Liver (tissue), 9 donors: ENCODE results near the gene IQCH. TPM values are rescaled to one million over a fixed set of nuclear protein-coding genes. Genes with fewer than 3 reads are reported as not detected.

Experiments used
- DNase-seq: peaks from one replicate; pipeline ENCODE4 v3.0.0-alpha.2; 2017; ENCODE audit warnings: low spot score
- H3K27ac ChIP-seq, 2 donors: one replicate each; pipeline ENCODE4 v1.7.0; 2013; ENCODE audit warnings: inconsistent platforms in 2 of 2, low read length in 2 of 2, control low read depth in 1 of 2, low read depth in 1 of 2, mild to moderate bottlenecking in 1 of 2
- H3K27me3 ChIP-seq, 4 donors: one replicate each; pipeline versions ENCODE4 v1.6.1 to v1.7.0; 2013; ENCODE audit warnings: low read length in 3 of 4, inconsistent platforms in 1 of 4, mild to moderate bottlenecking in 1 of 4, moderate library complexity in 1 of 4; ENCODE audit not compliant: control insufficient read depth in 4 of 4, insufficient read depth in 4 of 4
- H3K36me3 ChIP-seq, 4 donors: one replicate each; pipeline versions ENCODE4 v1.6.1 to v1.7.0; 2013; ENCODE audit warnings: low read length in 3 of 4, mild to moderate bottlenecking in 3 of 4, low read depth in 1 of 4, moderate library complexity in 1 of 4; ENCODE audit not compliant: control insufficient read depth in 4 of 4, insufficient read depth in 3 of 4
- H3K4me1 ChIP-seq, 4 donors: one replicate each; pipeline versions ENCODE4 v1.6.1 to v1.7.0; 2013; ENCODE audit warnings: low read length in 3 of 4, mild to moderate bottlenecking in 3 of 4, moderate library complexity in 1 of 4; ENCODE audit not compliant: control insufficient read depth in 4 of 4, insufficient read depth in 4 of 4
- H3K4me3 ChIP-seq, 3 donors: one replicate each; pipeline versions ENCODE4 v1.6.1 to v1.7.0; 2013; ENCODE audit warnings: low read length in 3 of 3, control low read depth in 1 of 3, low read depth in 1 of 3, mild to moderate bottlenecking in 1 of 3
- H3K9ac ChIP-seq, 2 donors: one replicate each; pipeline ENCODE4 v1.7.0; 2013; ENCODE audit warnings: low read length in 2 of 2, mild to moderate bottlenecking in 2 of 2, moderate library complexity in 2 of 2, control low read depth in 1 of 2, low read depth in 1 of 2
- H3K9me3 ChIP-seq, 4 donors: one replicate each; pipeline versions ENCODE4 v1.6.1 to v1.7.0; 2013; ENCODE audit warnings: low read length in 3 of 4; ENCODE audit not compliant: control insufficient read depth in 4 of 4
- EGR1 ChIP-seq, 2 donors: IDR thresholded peaks; 2 replicates each; pipeline ENCODE4 v1.6.1; 2016 to 2018; ENCODE audit warnings: antibody characterized with exemption in 2 of 2, low read depth in 2 of 2
- FOXA1 ChIP-seq: IDR thresholded peaks from 2 replicates; pipeline ENCODE4 v1.6.1; 2016; ENCODE audit warnings: antibody characterized with exemption
- GABPA ChIP-seq, 2 donors: IDR thresholded peaks in 1 of 2; conservative IDR thresholded peaks in 1 of 2; 2 replicates each; pipeline ENCODE4 v1.6.1; 2016; ENCODE audit warnings: antibody characterized with exemption in 2 of 2, mild to moderate bottlenecking in 1 of 2, moderate library complexity in 1 of 2
- HNF4A ChIP-seq, 2 donors: conservative IDR thresholded peaks; 2 replicates each; pipeline ENCODE4 v1.6.1; 2016; ENCODE audit warnings: antibody characterized with exemption in 2 of 2, mild to moderate bottlenecking in 2 of 2
- HNF4G ChIP-seq: IDR thresholded peaks from 2 replicates; pipeline ENCODE4 v1.6.1; 2016; ENCODE audit warnings: antibody characterized with exemption
- JUND ChIP-seq, 2 donors: IDR thresholded peaks; 2 replicates each; pipeline ENCODE4 v1.6.1; 2016; ENCODE audit warnings: antibody characterized with exemption in 2 of 2
- NR2F2 ChIP-seq: IDR thresholded peaks from 2 replicates; pipeline ENCODE4 v1.6.1; 2016; ENCODE audit warnings: antibody characterized with exemption
- RAD21 ChIP-seq, 2 donors: IDR thresholded peaks; 2 replicates each; pipeline ENCODE4 v1.6.1; 2016; ENCODE audit warnings: antibody characterized with exemption in 2 of 2, mild to moderate bottlenecking in 2 of 2
- RXRA ChIP-seq, 2 donors: IDR thresholded peaks; 2 replicates each; pipeline ENCODE4 v1.6.1; 2017 to 2018; ENCODE audit warnings: antibody characterized with exemption in 2 of 2, mild to moderate bottlenecking in 1 of 2
- SP1 ChIP-seq: IDR thresholded peaks from 2 replicates; pipeline ENCODE4 v1.6.1; 2018; ENCODE audit warnings: antibody characterized with exemption, mild to moderate bottlenecking
- TAF1 ChIP-seq: conservative IDR thresholded peaks from 2 replicates; pipeline ENCODE4 v1.6.1; 2016; ENCODE audit warnings: antibody characterized with exemption, mild to moderate bottlenecking
- WGBS: extraction: QIAGEN DNeasy Blood & Tissue Kit; methylation state at CpG from one replicate; pipeline ENCODE4 v1.1.7; 2013; 5-methylcytosine and 5-hydroxymethylcytosine counted together
- polyA plus RNA-seq, 2 donors: library from polyadenylated mRNA; stranded (reverse) in 1 of 2; unstranded in 1 of 2; fragments of 200-250 nt in 1 of 2; fragments of >200 nt in 1 of 2; fragmentation: Nextera tagmentation in 1 of 2; extraction: Ambion mirVana in 1 of 2; gene quantifications; one replicate each; pipeline versions ENCODE4 v1.2.1 to v1.2.3, GENCODE V29; 2013 to 2015
- total RNA-seq, 2 donors: library from RNA; depleted of rRNA; stranded (reverse); fragments of >200 nt; gene quantifications; one replicate each; pipeline ENCODE4 v1.2.3, GENCODE V29; 2014
- TF ChIP-seq, protein P1 (sequence below): fragments of 150-350 bp; IDR thresholded peaks from 2 replicates; pipeline ENCODE4 v1.5.1; 2017; ENCODE audit warnings: improper control_type of control experiment, low read depth, low read length; ENCODE audit not compliant: missing input control
- TF ChIP-seq, protein P2 (sequence below): IDR thresholded peaks from 2 replicates; pipeline ENCODE4 v1.6.1; 2016; ENCODE audit warnings: antibody characterized with exemption
- TF ChIP-seq, protein P3 (sequence below): IDR thresholded peaks from 2 replicates; pipeline ENCODE4 v1.6.1; 2016; ENCODE audit warnings: antibody characterized with exemption
- TF ChIP-seq, protein P4 (sequence below): IDR thresholded peaks from 2 replicates; pipeline ENCODE4 v1.6.1; 2016; ENCODE audit warnings: antibody characterized with exemption
- TF ChIP-seq, protein P5 (sequence below): IDR thresholded peaks from 2 replicates; pipeline ENCODE4 v1.6.1; 2016; ENCODE audit warnings: antibody characterized with exemption, mild to moderate bottlenecking
- donor health status: healthy.
- donor health status: healthy.
- donor health status: healthy.
- donor health status: healthy.
- donor health status: healthy.

IQCH gene
- total and polyA plus RNA-seq, 4 donors = 0.23 to 1.6 (median 0.86) TPM

DNA sequence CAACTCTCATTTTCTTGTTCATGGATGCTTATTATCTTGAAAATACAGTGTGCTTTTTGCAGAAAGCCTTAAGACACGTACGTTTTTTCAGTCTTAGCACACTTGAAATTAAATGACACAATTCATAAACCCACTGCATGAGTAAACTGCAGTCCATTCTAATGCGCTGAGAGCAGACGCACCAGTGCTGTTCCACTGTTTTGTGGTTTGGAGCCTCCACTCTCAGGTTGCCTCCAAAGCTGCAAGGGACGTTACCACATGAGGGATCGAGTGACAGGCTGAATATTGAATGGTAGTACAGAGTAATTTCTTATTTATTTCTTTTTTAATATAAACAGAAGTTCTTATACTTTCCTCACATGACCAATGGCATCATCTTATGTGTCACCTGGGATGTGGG, 12.3 kb downstream of the IQCH start:
- no peak for DNase-seq
- WGBS = 95% methylated on average over 6 of the region's 6 CpGs
- no peak overlapping the region for H3K4me3 ChIP-seq
- H3K4me1 ChIP-seq = no peaks in the 10 kb centered on the region
- H3K36me3 ChIP-seq = no peaks in the 10 kb centered on the region
- H3K27ac ChIP-seq = no peak overlapping the region
- no peak for TF ChIP-seq JUND (IDR thresholded peaks at IDR 0.05)
- TF ChIP-seq, protein P1, sequence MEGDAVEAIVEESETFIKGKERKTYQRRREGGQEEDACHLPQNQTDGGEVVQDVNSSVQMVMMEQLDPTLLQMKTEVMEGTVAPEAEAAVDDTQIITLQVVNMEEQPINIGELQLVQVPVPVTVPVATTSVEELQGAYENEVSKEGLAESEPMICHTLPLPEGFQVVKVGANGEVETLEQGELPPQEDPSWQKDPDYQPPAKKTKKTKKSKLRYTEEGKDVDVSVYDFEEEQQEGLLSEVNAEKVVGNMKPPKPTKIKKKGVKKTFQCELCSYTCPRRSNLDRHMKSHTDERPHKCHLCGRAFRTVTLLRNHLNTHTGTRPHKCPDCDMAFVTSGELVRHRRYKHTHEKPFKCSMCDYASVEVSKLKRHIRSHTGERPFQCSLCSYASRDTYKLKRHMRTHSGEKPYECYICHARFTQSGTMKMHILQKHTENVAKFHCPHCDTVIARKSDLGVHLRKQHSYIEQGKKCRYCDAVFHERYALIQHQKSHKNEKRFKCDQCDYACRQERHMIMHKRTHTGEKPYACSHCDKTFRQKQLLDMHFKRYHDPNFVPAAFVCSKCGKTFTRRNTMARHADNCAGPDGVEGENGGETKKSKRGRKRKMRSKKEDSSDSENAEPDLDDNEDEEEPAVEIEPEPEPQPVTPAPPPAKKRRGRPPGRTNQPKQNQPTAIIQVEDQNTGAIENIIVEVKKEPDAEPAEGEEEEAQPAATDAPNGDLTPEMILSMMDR = no peak
- TF ChIP-seq, protein P2, sequence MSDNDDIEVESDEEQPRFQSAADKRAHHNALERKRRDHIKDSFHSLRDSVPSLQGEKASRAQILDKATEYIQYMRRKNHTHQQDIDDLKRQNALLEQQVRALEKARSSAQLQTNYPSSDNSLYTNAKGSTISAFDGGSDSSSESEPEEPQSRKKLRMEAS = no peak
- TF ChIP-seq, protein P3, sequence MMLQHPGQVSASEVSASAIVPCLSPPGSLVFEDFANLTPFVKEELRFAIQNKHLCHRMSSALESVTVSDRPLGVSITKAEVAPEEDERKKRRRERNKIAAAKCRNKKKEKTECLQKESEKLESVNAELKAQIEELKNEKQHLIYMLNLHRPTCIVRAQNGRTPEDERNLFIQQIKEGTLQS = no peak
- TF ChIP-seq RXRA (IDR thresholded peaks at IDR 0.05) = no peak
- no peak for TF ChIP-seq HNF4G
- TF ChIP-seq, protein P4, sequence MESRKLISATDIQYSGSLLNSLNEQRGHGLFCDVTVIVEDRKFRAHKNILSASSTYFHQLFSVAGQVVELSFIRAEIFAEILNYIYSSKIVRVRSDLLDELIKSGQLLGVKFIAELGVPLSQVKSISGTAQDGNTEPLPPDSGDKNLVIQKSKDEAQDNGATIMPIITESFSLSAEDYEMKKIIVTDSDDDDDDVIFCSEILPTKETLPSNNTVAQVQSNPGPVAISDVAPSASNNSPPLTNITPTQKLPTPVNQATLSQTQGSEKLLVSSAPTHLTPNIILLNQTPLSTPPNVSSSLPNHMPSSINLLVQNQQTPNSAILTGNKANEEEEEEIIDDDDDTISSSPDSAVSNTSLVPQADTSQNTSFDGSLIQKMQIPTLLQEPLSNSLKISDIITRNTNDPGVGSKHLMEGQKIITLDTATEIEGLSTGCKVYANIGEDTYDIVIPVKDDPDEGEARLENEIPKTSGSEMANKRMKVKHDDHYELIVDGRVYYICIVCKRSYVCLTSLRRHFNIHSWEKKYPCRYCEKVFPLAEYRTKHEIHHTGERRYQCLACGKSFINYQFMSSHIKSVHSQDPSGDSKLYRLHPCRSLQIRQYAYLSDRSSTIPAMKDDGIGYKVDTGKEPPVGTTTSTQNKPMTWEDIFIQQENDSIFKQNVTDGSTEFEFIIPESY = no peak
- no peaks in the 10 kb centered on the region for H3K27me3 ChIP-seq
- H3K9ac ChIP-seq = no peak overlapping the region
- no peaks in the 10 kb centered on the region for H3K9me3 ChIP-seq

DNA sequence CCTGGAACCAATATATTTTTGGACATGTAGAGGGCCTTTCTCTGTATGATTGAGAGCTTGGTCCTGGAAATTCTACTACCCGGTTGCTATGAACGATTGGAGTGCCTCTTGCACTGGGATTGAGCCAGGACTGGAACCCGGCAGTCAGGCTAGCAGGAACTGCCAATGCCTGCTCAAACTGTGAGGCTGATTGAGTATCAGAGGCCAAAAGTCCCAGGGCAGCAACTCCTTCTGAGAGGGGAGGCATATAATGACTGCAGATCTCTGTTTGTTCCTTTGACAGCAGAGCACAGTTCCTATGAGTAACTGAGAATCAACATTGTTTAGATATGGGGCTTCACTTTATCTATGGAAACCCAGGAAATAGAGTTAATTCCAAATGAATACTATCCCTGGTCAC, 12.9 kb downstream of the IQCH start:
- H3K27me3 ChIP-seq = no peaks in the 10 kb centered on the region
- H3K27ac ChIP-seq = no peak overlapping the region
- no peaks in the 10 kb centered on the region for H3K9me3 ChIP-seq
- no peaks in the 10 kb centered on the region for H3K4me1 ChIP-seq
- no peak for DNase-seq
- TF ChIP-seq HNF4A (conservative IDR thresholded peaks at IDR 0.05) (no peak), EGR1 (IDR thresholded peaks at IDR 0.05; ENCODE audit: low read depth in 2 of 2) (no peak), TAF1 (no peak), JUND (IDR thresholded peaks at IDR 0.05) (no peak), RXRA (IDR thresholded peaks at IDR 0.05) (no peak), GABPA (IDR thresholded peaks at IDR 0.05 in 1 of 2, conservative IDR thresholded peaks at IDR 0.05 in 1 of 2) (no peak), RAD21 (IDR thresholded peaks at IDR 0.05) (no peak), FOXA1 (no peak), HNF4G (no peak), NR2F2 (no peak), SP1 (no peak)
- TF ChIP-seq, protein P1 = no peak
- TF ChIP-seq, protein P3 = no peak
- TF ChIP-seq, protein P2 = no peak
- TF ChIP-seq, protein P5, sequence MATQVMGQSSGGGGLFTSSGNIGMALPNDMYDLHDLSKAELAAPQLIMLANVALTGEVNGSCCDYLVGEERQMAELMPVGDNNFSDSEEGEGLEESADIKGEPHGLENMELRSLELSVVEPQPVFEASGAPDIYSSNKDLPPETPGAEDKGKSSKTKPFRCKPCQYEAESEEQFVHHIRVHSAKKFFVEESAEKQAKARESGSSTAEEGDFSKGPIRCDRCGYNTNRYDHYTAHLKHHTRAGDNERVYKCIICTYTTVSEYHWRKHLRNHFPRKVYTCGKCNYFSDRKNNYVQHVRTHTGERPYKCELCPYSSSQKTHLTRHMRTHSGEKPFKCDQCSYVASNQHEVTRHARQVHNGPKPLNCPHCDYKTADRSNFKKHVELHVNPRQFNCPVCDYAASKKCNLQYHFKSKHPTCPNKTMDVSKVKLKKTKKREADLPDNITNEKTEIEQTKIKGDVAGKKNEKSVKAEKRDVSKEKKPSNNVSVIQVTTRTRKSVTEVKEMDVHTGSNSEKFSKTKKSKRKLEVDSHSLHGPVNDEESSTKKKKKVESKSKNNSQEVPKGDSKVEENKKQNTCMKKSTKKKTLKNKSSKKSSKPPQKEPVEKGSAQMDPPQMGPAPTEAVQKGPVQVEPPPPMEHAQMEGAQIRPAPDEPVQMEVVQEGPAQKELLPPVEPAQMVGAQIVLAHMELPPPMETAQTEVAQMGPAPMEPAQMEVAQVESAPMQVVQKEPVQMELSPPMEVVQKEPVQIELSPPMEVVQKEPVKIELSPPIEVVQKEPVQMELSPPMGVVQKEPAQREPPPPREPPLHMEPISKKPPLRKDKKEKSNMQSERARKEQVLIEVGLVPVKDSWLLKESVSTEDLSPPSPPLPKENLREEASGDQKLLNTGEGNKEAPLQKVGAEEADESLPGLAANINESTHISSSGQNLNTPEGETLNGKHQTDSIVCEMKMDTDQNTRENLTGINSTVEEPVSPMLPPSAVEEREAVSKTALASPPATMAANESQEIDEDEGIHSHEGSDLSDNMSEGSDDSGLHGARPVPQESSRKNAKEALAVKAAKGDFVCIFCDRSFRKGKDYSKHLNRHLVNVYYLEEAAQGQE = no peak
- H3K36me3 ChIP-seq = no peaks in the 10 kb centered on the region
- 80% methylated on average over 3 of the region's 3 CpGs for WGBS
- no peak overlapping the region for H3K9ac ChIP-seq
- no peak overlapping the region for H3K4me3 ChIP-seq
